ENCODE results near the gene BCAS4.

- TF ChIP-seq CTCF (IDR thresholded peaks at IDR 0.05), result no peak
- no peak for TF ChIP-seq POLR2A (IDR thresholded peaks at IDR 0.05)
Observed at GRCh38 chr20:50810063-50810462, 15.2 kb downstream of the BCAS4 start.

Measured in esophagus squamous epithelium (tissue), 4 donors.